Subcutaneous adipose tissue (tissue), 4 donors: ENCODE data around the gene FBXO31. TPM values are rescaled to one million over a fixed set of nuclear protein-coding genes. Genes with fewer than 3 reads are reported as not detected.

Source experiments
- total RNA-seq, 4 donors: library from RNA; depleted of rRNA; stranded (reverse); fragments of >200 nt; gene quantifications; one replicate each; pipeline ENCODE4 v1.1.0, GENCODE V29; 2016
- TF ChIP-seq, protein P1 (sequence below): fragments of 450-650 bp; IDR thresholded peaks from one replicate; pipeline ENCODE4 v1.5.1; 2016; ENCODE audit warnings: low read depth, mild to moderate bottlenecking, control low read depth, antibody characterized with exemption, moderate library complexity

Gene FBXO31
- total RNA-seq, 4 donors from 2014 or later = 36.7 to 353 (median 76.1) TPM

DNA sequence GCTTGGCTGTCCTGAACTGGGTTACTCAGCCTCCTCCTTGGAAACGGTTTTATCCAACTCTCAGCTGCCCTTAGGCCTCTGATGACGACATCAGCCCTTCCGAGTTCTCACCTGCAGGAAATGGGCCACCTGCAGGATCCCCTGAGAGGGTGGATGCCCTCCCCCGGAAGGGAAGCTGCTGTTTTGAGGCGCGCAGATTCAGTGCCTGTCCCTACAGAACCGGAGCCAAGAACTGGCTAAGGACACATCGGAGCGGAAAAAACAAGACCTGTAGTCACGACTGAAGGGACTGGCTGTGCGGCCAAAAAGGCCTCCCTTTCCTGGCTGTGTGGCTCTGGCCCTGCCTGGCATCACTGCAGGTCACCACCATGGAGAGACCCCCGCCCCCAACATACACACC is 54.7 kb downstream of the FBXO31 start:
- TF ChIP-seq, protein P1, sequence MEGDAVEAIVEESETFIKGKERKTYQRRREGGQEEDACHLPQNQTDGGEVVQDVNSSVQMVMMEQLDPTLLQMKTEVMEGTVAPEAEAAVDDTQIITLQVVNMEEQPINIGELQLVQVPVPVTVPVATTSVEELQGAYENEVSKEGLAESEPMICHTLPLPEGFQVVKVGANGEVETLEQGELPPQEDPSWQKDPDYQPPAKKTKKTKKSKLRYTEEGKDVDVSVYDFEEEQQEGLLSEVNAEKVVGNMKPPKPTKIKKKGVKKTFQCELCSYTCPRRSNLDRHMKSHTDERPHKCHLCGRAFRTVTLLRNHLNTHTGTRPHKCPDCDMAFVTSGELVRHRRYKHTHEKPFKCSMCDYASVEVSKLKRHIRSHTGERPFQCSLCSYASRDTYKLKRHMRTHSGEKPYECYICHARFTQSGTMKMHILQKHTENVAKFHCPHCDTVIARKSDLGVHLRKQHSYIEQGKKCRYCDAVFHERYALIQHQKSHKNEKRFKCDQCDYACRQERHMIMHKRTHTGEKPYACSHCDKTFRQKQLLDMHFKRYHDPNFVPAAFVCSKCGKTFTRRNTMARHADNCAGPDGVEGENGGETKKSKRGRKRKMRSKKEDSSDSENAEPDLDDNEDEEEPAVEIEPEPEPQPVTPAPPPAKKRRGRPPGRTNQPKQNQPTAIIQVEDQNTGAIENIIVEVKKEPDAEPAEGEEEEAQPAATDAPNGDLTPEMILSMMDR = no peak

DNA sequence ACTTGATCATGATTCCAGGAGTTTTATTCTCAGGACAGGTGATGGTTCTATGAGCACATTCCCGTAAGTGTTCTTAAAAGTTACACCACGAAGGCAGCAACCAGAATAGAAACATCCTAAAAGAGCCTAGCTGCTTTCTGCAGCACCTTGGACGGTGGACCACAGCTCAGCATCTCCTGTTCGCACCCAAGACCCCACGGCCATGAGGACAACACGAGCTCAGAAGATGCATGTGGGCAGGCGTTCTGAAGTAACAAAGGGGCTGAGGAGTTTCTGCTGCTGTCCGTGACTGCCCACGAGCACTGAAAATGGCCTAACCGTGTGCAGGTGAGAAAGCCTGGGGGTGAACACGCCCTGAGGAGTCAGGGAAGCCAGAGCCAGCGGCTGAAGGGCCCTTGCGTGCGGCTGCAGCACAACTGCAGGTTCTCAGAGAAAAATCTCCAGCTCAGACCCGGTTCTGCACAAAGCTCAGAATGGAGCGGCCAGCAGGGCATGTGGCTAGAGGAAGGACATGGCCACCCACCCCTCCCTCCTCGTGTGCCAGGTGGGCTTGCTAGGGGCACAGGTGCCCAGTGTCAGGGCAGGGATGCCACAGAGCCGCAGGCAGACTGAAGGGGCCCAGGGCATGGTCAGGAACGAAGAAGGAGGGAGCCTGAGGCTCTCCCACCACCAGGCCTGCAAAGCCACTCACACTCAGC is 55.6 kb downstream of the FBXO31 start:
- TF ChIP-seq, protein P1 = no peak

DNA sequence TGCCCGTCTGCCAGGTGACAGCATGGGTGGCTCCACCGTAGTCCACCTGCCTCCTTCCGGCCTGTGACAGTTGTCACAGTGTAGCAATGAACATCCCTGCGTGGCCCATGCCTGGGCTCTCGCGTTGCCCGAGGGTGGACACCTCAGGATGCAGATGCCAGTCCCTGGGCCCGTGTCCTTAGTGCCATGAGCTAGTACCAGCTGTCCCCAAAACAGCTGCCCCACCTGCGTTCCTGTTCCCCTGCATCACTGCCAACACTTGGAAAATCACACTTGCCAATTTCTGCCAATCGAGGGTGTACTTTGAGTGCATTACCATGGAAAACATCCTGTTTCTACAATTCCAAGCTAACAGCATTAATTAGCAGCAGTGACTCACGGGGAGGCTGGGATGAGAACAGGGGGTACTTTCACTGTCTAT is 57.4 kb downstream of the FBXO31 start:
- TF ChIP-seq, protein P1 = no peak

DNA sequence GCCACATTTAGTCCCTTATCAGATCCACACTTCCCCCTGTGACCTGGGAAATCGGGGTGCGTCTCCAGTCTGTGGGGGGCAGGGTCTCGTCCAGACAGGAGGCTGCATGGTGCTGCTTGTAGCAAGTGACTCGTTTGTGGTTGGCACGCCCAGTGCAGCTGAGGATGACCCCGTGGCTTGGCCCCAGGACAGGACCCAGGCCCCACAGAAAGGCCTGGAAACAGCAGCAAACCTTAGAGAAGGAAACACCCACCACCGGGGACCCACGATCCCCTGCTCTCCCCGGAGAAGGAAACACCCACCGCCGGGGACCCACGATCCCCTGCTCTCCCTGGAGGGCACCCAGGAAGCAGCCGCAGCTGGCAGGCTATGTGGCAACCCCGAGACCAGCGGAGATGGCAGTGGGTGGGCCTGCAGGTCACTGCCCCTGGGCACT is 58.1 kb downstream of the FBXO31 start:
- TF ChIP-seq, protein P1 = no peak

DNA sequence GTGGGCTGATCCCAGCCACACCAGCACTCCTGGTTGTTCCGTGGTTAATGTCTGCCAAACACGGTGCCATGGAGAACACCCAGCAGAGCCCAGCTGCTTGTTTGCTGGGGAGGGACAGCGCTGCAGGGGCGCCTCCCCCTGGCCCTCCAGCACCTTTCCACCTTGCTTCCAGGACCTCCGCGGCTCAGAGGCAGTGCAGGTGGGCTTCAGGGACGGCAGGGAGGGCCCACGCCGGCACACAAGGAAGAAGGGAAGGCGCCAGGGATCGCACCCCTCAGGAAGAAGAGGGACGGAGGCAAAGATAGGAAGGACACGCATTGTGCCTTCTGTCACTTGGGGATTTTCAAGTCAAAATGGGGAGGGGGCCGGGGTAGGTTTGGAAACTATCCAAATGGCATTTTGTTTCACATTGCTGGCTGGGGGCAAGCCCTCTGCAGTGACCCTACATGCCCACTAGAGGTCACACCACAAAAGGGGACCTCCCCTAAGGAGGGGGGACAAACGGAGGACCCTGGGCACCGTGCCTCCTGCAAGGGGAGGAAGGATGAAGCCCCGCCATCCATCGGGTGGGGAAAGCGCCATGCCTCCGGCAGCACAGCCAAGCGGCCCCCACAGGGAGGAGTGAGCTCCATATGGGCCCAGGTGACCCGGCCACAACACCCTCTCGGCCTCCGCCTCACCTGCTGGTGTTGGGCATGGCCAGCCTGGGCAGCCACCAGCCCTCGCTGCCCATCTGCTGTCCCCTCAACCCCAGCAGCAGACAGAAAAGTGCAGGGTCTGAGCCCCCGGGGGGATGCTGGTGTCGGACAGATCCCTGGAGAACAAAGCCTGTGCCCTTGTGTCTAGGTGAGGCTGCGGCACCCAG is 58.9 kb downstream of the FBXO31 start:
- TF ChIP-seq, protein P1 = no peak

DNA sequence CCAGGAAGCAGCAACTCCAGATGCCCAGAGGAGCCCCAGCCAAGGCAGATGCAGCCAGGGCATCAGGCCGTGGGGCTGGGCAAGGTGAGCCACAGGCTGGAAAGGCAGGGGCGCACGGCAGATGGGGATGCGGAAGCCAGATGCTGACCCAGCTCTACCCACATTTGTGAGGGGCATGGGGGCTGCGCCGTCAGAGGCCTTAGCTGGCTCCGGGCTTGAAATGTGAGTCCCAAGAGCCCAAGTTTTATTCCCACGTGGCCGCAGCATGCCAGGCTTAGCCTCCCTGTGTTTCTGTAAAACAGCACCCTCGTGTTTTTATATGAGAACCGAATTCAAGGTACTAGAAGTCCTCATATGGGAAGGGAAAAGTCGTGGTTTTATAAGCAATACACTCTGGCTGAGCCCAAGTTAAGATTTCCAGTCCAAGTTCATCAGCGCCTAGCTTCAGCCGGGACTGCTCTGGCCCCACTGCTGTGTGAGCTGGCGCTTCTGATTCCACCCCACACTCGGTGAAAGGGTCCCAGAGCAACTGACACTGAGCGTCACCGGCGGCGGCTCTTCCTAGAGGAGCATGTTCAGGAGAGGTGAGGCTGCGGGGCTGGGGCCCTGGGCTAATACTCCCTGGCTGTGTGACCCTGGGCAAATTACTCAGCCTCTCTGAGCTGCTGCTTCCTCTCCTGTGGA is 59.7 kb downstream of the FBXO31 start:
- TF ChIP-seq, protein P1 = no peak
